HCT116 (cell line): ENCODE measurements around the gene RIT1. TPM values are rescaled to one million over a fixed set of nuclear protein-coding genes. Genes with fewer than 3 reads are reported as not detected.

Experiments
- ATAC-seq: fragments of 200-7000 bp; cut with Tn5 transposase; 2 replicates; pipeline ENCODE4 v1.9.1; 2020; ENCODE audit warnings: mild to moderate bottlenecking, moderate library complexity
- BruUV-seq: library from RNA; stranded (reverse); fragments of 400-500 nt; replicated peaks from 2 replicates; lab custom pipeline; 2021; lab: Mats Ljungman, UMichigan
- CTCF ChIA-PET: fragments of 300-600 bp; sonication (Branson Sonifier 250); formaldehyde crosslinking; loops from one replicate; lab custom pipeline; 2021; ENCODE audit warnings: antibody characterized with exemption; lab: Charles Lee
- POLR2A ChIA-PET: fragments of 300-600, 350-600 bp; sonication (Branson Sonifier 250); formaldehyde crosslinking; loops from one replicate; lab custom pipeline; 2021; ENCODE audit warnings: antibody characterized with exemption; lab: Charles Lee
- RAD21 ChIA-PET, 2 experiments: fragments of 300-600 bp; sonication (Branson Sonifier 250); formaldehyde crosslinking; loops; one replicate each; lab custom pipeline; 2023; ENCODE audit warnings: low total read pairs in 2 of 2; ENCODE audit not compliant: uncharacterized antibody in 2 of 2, unreplicated experiment in 2 of 2, low non-redundant PET in 1 of 2; lab: Charles Lee
- DNase-seq: peaks from one replicate; pipeline ENCODE4 v3.0.0-alpha.2; 2010; ENCODE audit warnings: low read depth, low spot score
- H2AFZ ChIP-seq: fragments of 200-600 bp; shearing (Covaris generic), sonication (generic); 2 replicates; pipeline ENCODE4 v1.6.1; 2017; ENCODE audit warnings: low read depth, mixed run types, mixed read lengths, antibody characterized with exemption, low read length; ENCODE audit not compliant: poor library complexity, severe bottlenecking
- H3K27ac ChIP-seq: 2 replicates; pipeline ENCODE4 v1.5.1; 2012; ENCODE audit warnings: low read depth, low read length
- H3K27me3 ChIP-seq: fragments of 200-600 bp; sonication (generic); 2 replicates; pipeline ENCODE4 v1.6.1; 2016; ENCODE audit warnings: mixed run types, low read length, mixed read lengths; ENCODE audit not compliant: insufficient read depth
- H3K36me3 ChIP-seq, 2 experiments: fragments of 200-500 bp in 1 of 2; fragments of 200-600 bp in 1 of 2; sonication (Bioruptor generic) in 1 of 2; sonication (generic) in 1 of 2; 2 replicates each; pipeline versions ENCODE4 v1.5.1 to v1.6.1; 2014 to 2016; ENCODE audit warnings: low read length in 2 of 2, inconsistent platforms in 1 of 2, mixed read lengths in 1 of 2, mixed run types in 1 of 2; ENCODE audit not compliant: insufficient read depth in 2 of 2, control insufficient read depth in 1 of 2
- H3K4me1 ChIP-seq, 2 experiments: fragments of 200-600 bp in 1 of 2; sonication (generic) in 1 of 2; 2 replicates each; pipeline versions ENCODE4 v1.5.1 to v1.6.1; 2012 to 2017; ENCODE audit warnings: low read length in 2 of 2, inconsistent platforms in 1 of 2, mild to moderate bottlenecking in 1 of 2, mixed read lengths in 1 of 2, mixed run types in 1 of 2, moderate library complexity in 1 of 2; ENCODE audit not compliant: insufficient read depth in 2 of 2, control insufficient read depth in 1 of 2
- H3K4me2 ChIP-seq: fragments of 200-600 bp; sonication (generic); 2 replicates; pipeline ENCODE4 v1.6.1; 2017; ENCODE audit warnings: mixed run types, low read length, mixed read lengths
- H3K4me3 ChIP-seq, 2 experiments: fragments of 200-600 bp in 1 of 2; sonication (generic) in 1 of 2; replicated peaks in 1 of 2; 2 replicates each; pipeline ENCODE4 v1.5.1; 2011 to 2016; ENCODE audit warnings: low read length in 2 of 2, control low read depth in 1 of 2, low read depth in 1 of 2, mild to moderate bottlenecking in 1 of 2, mixed read lengths in 1 of 2, mixed run types in 1 of 2
- H3K79me2 ChIP-seq: fragments of 200-600 bp; sonication (generic); 2 replicates; pipeline ENCODE4 v1.6.1; 2017; ENCODE audit warnings: mild to moderate bottlenecking, mixed run types, low read length, moderate library complexity, mixed read lengths; ENCODE audit not compliant: insufficient read depth
- H3K9ac ChIP-seq: fragments of 200-600 bp; sonication (generic); 2 replicates; pipeline ENCODE4 v1.6.1; 2016; ENCODE audit warnings: low read length, mixed read lengths
- H3K9me2 ChIP-seq: fragments of 200-600 bp; sonication (generic), shearing (Covaris generic); 2 replicates; pipeline ENCODE4 v1.6.1; 2017; ENCODE audit warnings: mixed run types, mild to moderate bottlenecking, moderate library complexity; ENCODE audit not compliant: insufficient read depth
- H3K9me3 ChIP-seq, 2 experiments: fragments of 200-500 bp in 1 of 2; fragments of 200-600 bp in 1 of 2; sonication (Bioruptor generic) in 1 of 2; sonication (generic) in 1 of 2; 2 replicates each; pipeline ENCODE4 v1.6.1; 2014 to 2017; ENCODE audit warnings: low read length in 2 of 2, mixed read lengths in 2 of 2, inconsistent platforms in 1 of 2, low read depth in 1 of 2, mild to moderate bottlenecking in 1 of 2, mixed run types in 1 of 2, moderate library complexity in 1 of 2; ENCODE audit not compliant: control insufficient read depth in 1 of 2, insufficient read depth in 1 of 2
- H4K20me1 ChIP-seq: fragments of 200-600 bp; sonication (generic), shearing (Covaris generic); 2 replicates; pipeline ENCODE4 v1.6.1; 2017; ENCODE audit warnings: mixed run types, mild to moderate bottlenecking, moderate library complexity; ENCODE audit not compliant: insufficient read depth
- ATF3 ChIP-seq: IDR thresholded peaks from 2 replicates; pipeline ENCODE4 v1.6.1; 2012
- CTCF ChIP-seq, 3 experiments: fragments of 200-600 bp in 1 of 3; sonication (generic) in 1 of 3; IDR thresholded peaks in 2 of 3; conservative IDR thresholded peaks in 1 of 3; 2 replicates each; pipeline ENCODE4 v1.5.1; 2012 to 2017; ENCODE audit warnings: low read depth in 2 of 3, low read length in 2 of 3, antibody characterized with exemption in 1 of 3, borderline replicate concordance in 1 of 3, control low read depth in 1 of 3, mild to moderate bottlenecking in 1 of 3, mixed read lengths in 1 of 3, mixed run types in 1 of 3, moderate library complexity in 1 of 3; ENCODE audit not compliant: insufficient read depth in 1 of 3
- ELF1 ChIP-seq: IDR thresholded peaks from 2 replicates; pipeline ENCODE4 v1.6.1; 2012; ENCODE audit warnings: low read depth, borderline replicate concordance
- EZH2 ChIP-seq: fragments of 200-600 bp; sonication (generic); IDR thresholded peaks from 2 replicates; pipeline ENCODE4 v1.6.1; 2017; ENCODE audit warnings: antibody characterized with exemption, mixed run types
- JUND ChIP-seq: IDR thresholded peaks from 2 replicates; pipeline ENCODE4 v1.6.1; 2012
- POLR2A ChIP-seq: IDR thresholded peaks from 2 replicates; pipeline ENCODE4 v1.7.0; 2011; ENCODE audit warnings: borderline replicate concordance; ENCODE audit not compliant: insufficient read depth, insufficient read length; ENCODE audit errors: extremely low read depth
- POLR2AphosphoS5 ChIP-seq: IDR thresholded peaks from 2 replicates; pipeline ENCODE4 v1.6.1; 2011; ENCODE audit warnings: mild to moderate bottlenecking, low read depth, low read length, moderate library complexity
- RAD21 ChIP-seq: IDR thresholded peaks from 2 replicates; pipeline ENCODE4 v1.6.1; 2012; ENCODE audit warnings: low read depth, mild to moderate bottlenecking
- SIN3A ChIP-seq: IDR thresholded peaks from 2 replicates; pipeline ENCODE4 v1.6.1; 2012; ENCODE audit warnings: low read depth
- SP1 ChIP-seq: IDR thresholded peaks from 2 replicates; pipeline ENCODE4 v1.6.1; 2012; ENCODE audit warnings: low read depth
- SRF ChIP-seq: IDR thresholded peaks from 2 replicates; pipeline ENCODE4 v1.6.1; 2012; ENCODE audit warnings: low read depth
- ZFX ChIP-seq: fragments of 450-650 bp; IDR thresholded peaks from 2 replicates; pipeline ENCODE4 v1.6.1; 2017
- ZNF274 ChIP-seq: fragments of 200-500 bp; sonication (Bioruptor generic); IDR thresholded peaks from 2 replicates; pipeline ENCODE4 v1.6.1; 2014; ENCODE audit warnings: mild to moderate bottlenecking, low read depth, low read length, inconsistent platforms
- intact Hi-C: fragments of 100-400 bp; cut with micrococcal nuclease; formaldehyde crosslinking; loops from 2 replicates; pipeline ENCODE4 v1.10.0; 2022
- total RNA-seq: library from RNA; stranded (reverse); gene quantifications from one replicate; pipeline ENCODE4 v1.2.1, GENCODE V29; 2021; ENCODE audit not compliant: unreplicated experiment
- TF ChIP-seq, protein P1 (sequence below): IDR thresholded peaks from 2 replicates; pipeline ENCODE4 v1.6.1; 2012
- TF ChIP-seq, protein P2 (sequence below): IDR thresholded peaks from 2 replicates; pipeline ENCODE4 v1.6.1; 2012; ENCODE audit warnings: low read depth

Gene RIT1
- total RNA-seq, 1 experiment from 2014 or later = 10.2 TPM

DNA sequence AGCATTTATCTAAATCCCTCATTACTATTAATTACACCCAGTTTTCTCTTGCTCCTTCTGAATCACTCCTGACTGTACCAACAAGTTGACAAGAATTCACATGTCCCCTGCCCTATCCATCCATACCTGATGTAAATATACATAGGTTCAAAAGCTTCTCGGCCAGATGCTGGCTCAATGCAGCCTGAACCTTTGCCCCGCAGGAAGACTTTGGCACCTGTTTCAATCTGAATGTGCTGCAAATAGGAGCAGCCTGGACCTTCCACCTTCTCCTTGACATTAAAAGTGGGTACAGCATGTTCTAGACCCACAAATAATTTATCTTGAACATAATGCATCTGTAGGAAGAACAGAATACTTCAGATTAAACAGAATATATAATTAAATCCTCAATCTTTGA lies 14.4 kb upstream of the RIT1 start:
- Histone ChIP-seq H3K4me1 (no peaks in the 10 kb centered on the region), H4K20me1 (peaks cover 35% of the 10 kb centered on the region; the same call in 1 of the 2 replicates), H2AFZ (no peak overlapping the region), H3K4me3 (no peak overlapping the region), H3K27ac (no peak overlapping the region), H3K9me2 (no peaks in the 10 kb centered on the region), H3K9ac (no peak overlapping the region), H3K36me3 (peaks cover 75 to 92% of the 10 kb centered on the region in 2 experiments), H3K27me3 (no peaks in the 10 kb centered on the region), H3K4me2 (no peak overlapping the region), H3K9me3 (no peaks in the 10 kb centered on the region), H3K79me2 (peaks cover 94% of the 10 kb centered on the region)
- ChIA-PET POLR2A (no interaction called here), CTCF (no interaction called here), RAD21 (no interaction called here)
- ATAC-seq = no peak
- intact Hi-C loops = no loop called here
- DNase-seq = no peak
- BruUV-seq = no TSS peak
- TF ChIP-seq EZH2 = no peak
- TF ChIP-seq ATF3 = no peak
- TF ChIP-seq, protein P1, sequence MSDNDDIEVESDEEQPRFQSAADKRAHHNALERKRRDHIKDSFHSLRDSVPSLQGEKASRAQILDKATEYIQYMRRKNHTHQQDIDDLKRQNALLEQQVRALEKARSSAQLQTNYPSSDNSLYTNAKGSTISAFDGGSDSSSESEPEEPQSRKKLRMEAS = no peak
- TF ChIP-seq JUND = no peak
- no peak for TF ChIP-seq ZNF274
- TF ChIP-seq CTCF (IDR thresholded peaks at IDR 0.05 in 2 of 3, conservative IDR thresholded peaks at IDR 0.05 in 1 of 3; ENCODE audit: borderline replicate concordance in 1 of 3, insufficient read depth in 1 of 3, low read depth in 2 of 3, low read length in 2 of 3) = no peak
- TF ChIP-seq ZFX = no peak
- no peak for TF ChIP-seq ELF1
- TF ChIP-seq SIN3A = no peak
- TF ChIP-seq, protein P2, sequence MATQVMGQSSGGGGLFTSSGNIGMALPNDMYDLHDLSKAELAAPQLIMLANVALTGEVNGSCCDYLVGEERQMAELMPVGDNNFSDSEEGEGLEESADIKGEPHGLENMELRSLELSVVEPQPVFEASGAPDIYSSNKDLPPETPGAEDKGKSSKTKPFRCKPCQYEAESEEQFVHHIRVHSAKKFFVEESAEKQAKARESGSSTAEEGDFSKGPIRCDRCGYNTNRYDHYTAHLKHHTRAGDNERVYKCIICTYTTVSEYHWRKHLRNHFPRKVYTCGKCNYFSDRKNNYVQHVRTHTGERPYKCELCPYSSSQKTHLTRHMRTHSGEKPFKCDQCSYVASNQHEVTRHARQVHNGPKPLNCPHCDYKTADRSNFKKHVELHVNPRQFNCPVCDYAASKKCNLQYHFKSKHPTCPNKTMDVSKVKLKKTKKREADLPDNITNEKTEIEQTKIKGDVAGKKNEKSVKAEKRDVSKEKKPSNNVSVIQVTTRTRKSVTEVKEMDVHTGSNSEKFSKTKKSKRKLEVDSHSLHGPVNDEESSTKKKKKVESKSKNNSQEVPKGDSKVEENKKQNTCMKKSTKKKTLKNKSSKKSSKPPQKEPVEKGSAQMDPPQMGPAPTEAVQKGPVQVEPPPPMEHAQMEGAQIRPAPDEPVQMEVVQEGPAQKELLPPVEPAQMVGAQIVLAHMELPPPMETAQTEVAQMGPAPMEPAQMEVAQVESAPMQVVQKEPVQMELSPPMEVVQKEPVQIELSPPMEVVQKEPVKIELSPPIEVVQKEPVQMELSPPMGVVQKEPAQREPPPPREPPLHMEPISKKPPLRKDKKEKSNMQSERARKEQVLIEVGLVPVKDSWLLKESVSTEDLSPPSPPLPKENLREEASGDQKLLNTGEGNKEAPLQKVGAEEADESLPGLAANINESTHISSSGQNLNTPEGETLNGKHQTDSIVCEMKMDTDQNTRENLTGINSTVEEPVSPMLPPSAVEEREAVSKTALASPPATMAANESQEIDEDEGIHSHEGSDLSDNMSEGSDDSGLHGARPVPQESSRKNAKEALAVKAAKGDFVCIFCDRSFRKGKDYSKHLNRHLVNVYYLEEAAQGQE = no peak
- TF ChIP-seq SP1 = no peak
- TF ChIP-seq RAD21 = no peak
- TF ChIP-seq POLR2AphosphoS5 = no peak
- no peak for TF ChIP-seq SRF
- no peak for TF ChIP-seq POLR2A
